GM21447 (cell line): ENCODE results near the gene SNX33.
"Not testable (repeated sequence)": the region's sequence is repeated elsewhere in the genome, so short reads cannot be mapped to it uniquely, and the experiment has no call there.

Experiments
- ATAC-seq: cut with Tn5 transposase; IDR thresholded peaks from one replicate; pipeline ENCODE4 v1.9.1; 2021; ENCODE audit not compliant: unreplicated experiment

SNX33 gene

GRCh38 chr15:75697523-75697922 is 49.8 kb downstream of the SNX33 start:
- no peak for ATAC-seq

- not testable (repeated sequence) for ATAC-seq
Observed at GRCh38 chr15:75697974-75698747, 50.4 kb downstream of the SNX33 start.

DNA sequence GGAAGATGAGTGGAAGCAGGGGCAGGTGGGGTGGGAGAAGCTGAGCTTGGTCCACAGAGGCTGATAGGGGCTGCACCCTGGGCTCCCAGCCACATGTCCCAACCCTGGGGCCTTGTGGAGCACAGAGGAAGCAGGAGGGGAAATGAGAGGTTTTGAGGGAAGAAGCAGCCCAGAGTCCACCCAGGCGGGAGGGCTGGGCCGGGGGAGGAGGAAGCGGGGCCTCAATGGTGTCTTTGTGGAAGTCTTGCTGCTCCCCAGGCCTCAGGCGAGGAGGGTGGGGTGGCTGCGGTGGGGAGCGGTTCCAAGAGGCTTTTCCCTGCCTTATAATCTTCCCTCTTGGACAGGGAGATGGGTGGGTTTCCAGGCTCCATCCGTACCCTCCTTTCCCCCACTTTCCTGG is 51.8 kb downstream of the SNX33 start:
- not testable (repeated sequence) for ATAC-seq

DNA sequence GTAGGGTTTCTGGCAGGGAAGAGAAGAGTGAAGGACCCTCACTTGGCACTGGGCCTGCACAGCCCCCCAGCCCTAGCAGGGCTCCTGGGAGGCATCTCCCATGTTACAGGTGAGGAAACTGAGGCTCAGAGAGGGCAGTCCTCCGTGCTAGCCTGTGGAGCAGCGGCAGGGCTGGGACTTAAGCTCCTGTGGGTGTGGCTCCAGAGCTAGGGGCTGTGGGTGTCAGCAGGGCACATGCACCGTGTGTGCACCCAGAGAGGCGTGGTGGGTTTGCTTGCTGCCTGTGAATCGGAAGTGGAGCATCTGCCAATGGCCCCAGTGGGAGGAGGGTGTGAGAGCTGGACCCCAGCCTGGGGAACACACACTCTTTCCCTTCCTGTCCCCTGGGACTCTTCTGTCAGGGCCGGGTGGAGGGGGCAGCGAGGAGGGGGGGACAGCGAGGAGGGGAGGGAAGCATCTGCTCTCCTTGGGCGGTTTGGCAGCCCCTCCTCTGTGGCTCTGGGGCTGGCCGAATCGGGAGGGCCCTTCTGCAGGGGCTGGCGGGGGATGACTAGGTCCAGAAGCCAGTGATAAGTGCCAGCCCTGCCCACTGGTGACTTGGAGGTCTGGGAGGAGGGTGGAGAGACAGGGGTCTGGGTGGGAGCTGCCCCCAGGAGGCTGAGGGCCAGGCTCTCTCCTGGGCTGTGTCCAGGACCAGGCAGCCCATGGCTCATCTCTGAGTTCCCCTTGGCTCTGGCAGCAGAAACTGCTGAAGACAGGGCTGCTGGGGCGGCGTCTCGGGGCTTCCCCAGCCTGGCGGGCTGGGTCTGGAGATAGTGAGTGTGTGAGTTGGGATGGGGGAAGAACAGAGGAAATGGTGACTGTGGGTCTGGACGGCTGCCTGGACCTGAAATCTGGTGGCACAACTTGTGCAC is 52.5 kb downstream of the SNX33 start:
- peak; percentile 57 for ATAC-seq

GRCh38 chr15:75701071-75702003 is 53.6 kb downstream of the SNX33 start:
- not testable (repeated sequence) for ATAC-seq

GRCh38 chr15:75702436-75702835 is 54.7 kb downstream of the SNX33 start:
- ATAC-seq: no peak

DNA sequence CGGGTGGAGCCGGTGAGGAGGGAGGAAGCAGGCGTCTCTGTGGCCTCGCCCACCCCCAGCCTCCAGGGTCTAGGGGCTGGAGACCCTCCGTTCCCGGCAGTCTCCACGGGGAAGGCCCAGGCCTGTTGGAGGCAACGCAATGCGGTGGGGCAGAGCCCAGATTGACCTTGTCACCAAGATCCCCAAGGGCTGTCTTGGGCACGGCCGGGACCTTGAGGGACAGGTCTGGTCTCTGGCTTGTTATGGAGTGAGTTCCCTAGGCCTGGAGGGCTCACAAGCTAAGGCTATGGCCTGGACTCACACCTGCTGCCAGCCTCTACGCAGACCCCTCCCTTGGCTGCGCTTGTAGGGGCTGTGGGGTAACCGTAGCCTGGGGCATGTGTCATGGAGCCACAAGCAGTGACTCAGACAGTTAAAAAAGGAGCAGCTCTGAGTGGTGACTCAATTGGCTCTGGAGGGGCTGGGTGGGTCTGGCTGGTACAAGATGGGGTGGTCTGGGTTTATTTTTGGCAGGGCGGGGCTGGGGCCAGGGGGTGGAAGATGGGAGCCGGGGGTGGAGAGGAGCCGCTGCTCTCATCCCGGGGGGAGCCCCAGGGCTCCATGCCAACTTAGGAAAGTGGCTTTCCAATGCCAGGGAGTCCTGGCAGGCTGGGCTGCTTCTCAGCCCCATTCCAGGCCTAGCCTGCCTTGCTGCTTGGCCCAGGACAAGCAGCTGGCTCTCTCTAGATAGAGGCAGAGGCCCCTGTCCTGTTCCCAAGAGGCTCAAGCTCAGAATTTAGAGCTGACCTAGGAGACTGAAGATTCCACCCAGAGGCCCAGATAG is 55.9 kb downstream of the SNX33 start:
- ATAC-seq: not testable (repeated sequence)

DNA sequence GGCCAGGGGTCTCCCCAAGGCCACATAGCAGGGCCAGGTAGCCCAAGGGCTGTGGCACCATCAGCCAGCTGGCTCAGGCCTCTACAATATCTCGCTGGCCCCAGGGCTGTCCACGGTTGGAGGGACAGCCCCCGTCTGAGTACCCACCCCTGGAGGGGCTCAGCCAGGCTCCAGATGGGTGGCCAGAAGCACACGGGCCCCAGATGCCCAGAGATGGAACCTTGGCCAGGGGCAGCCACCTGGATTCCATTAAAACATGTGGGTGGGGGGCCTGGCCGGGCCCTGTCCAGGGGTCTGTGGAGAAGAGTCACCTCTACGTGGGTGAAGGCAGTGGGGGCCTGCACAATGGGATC is 56.5 kb downstream of the SNX33 start:
- ATAC-seq: no peak

DNA sequence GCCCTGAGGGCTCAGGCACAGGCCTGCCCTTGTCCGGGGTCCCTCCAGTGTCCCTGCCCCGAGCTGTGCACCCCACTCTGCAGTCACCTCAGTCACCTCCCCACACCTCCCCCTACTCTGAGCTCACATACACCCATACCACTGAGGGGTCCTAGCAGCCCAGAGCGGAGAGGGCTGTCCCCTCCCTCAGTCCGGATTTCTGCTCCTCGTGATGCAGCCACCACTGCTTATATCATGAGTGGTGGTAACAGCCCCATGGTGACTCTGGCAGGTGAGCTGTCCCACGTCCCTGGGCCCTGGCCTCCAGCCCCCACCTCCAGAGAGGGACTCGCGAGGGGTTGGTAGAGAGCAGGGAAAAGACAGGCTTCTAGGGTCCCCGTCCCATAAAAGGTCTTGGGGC is 56.9 kb downstream of the SNX33 start:
- ATAC-seq: no peak

GRCh38 chr15:75705375-75705774 is 57.7 kb downstream of the SNX33 start:
- not testable (repeated sequence) for ATAC-seq

DNA sequence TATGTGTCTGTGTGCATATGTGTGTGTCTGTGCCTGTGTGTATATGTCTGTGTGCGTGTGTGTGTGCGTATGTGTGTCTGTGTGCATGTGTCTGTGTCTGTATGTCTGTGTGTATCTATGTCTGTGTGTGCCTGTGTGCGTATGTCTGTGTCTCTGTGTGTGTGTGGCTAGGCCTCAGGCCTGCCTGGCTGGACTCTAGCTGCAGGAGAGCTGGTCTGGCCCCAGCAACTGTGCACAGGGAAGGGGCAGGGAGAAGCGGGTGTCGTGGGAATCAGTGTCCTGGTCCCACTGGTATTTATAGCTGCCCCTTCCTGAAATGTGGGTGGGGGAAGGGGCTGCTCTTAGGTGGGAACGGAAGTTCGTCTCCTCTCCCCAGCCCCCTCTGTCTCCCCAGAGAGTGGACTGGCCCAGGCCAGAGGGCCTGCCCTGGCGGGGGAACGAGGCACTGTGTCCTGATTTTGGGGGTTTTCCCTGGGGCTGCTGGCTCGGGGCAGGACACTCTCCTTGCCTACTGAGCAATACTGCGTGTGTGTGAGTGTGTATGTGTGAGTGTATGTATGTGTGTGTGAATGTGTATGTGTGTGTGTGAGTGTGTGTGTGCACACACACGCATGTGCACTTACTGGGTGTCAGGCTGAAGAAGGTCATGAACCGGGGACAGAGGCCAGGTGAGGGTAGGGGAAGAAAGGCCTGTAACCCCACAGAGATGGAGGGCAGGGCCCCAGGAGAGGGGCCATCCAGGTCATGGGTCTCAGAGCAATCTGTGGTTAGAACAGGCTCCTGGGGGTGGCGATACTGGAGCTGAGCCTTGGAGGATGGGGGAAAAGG is 58.4 kb downstream of the SNX33 start:
- ATAC-seq: no peak

- ATAC-seq: no peak
Observed at GRCh38 chr15:75706682-75706954, 58.9 kb downstream of the SNX33 start.

DNA sequence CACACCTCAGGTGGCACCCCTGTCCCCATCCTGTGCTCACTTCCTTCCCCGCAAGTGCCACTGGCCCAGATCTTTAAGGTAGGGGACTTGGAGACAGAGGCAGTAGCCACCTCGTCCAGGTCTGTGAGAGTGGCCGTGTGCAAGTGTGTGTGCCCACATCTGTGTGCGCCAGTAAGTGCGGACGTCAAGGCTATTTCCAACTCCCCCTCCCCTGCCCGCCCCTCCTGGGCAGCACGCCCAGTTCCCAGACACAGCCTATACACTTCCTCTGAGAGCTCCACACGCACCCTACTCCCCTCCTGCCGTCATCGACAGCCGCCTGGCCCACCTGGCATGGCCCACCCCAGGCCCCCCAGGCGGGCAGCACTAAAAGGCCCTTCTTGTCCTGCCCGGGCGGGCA is 61.7 kb downstream of the SNX33 start:
- not testable (repeated sequence) for ATAC-seq

GRCh38 chr15:75710874-75711273 is 63.2 kb downstream of the SNX33 start:
- ATAC-seq: not testable (repeated sequence)

- not testable (repeated sequence) for ATAC-seq
Observed at GRCh38 chr15:75711495-75711894, 63.8 kb downstream of the SNX33 start.
